KG1 (cell line): ENCODE measurements around the gene PAK1.
"Not testable (repeated sequence)": the region's sequence is repeated elsewhere in the genome, so short reads cannot be mapped to it uniquely, and the experiment has no call there.

Source experiments
- DNase-seq: peaks from one replicate; lab custom pipeline; 2025; lab: John Stamatoyannopoulos, UW

The PAK1 gene

GRCh38 chr11:77302752-77303151 is 171.1 kb downstream of the PAK1 start:
- DNase-seq, result no peak

GRCh38 chr11:77301510-77301909 is 172.4 kb downstream of the PAK1 start, which contains the start of gene GDPD4:
Gene GDPD4 (minus strand): TSS chr11:77301686. CDS start chr11:77285137, 16,549 bp downstream.
- no peak for DNase-seq

DNA sequence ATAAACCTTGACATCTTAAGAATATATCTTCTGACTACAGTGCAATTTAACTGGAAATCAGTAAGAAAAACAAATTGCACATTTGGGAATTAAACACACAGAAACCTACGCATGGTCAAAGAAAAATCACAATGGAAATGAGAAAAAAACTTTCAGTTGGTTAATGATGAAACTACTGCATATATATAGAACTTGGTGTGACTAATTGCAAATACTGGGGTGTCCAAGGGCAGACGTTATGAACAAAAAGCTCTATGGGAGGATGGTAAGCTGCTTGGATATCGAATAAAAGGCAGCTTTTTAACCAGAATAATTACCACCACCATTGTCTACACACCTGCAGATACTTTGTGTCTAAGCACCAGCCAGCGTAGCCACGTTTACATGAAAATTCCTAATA is 173.2 kb downstream of the PAK1 start:
- DNase-seq, result no peak

- DNase-seq, result not testable (repeated sequence)
Observed at GRCh38 chr11:77300028-77300427, 173.9 kb downstream of the PAK1 start.

DNA sequence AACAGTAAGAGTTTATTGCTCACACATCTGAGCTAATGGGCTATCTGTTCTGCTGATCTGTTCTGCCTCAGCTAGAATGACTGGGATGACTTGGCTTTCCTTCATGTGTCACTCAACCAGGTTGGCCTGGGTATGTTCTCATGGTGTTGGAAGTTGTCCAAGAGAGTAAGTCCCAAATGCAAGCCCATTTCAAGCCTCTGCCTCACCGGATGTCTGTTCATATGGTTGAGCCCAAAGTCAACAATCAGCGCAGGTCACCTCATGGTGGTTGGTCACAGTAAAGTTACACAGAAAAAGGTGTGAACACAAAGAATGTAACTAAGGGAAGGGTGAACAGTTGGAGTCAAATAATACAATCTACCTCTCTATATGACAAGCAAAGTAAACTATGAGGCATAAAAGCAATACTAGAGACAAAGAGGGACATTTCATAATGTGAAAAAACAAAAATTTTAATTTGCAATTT is 174.3 kb downstream of the PAK1 start:
- DNase-seq, result no peak

GRCh38 chr11:77294040-77294439 is 179.9 kb downstream of the PAK1 start:
- DNase-seq, result no peak

DNA sequence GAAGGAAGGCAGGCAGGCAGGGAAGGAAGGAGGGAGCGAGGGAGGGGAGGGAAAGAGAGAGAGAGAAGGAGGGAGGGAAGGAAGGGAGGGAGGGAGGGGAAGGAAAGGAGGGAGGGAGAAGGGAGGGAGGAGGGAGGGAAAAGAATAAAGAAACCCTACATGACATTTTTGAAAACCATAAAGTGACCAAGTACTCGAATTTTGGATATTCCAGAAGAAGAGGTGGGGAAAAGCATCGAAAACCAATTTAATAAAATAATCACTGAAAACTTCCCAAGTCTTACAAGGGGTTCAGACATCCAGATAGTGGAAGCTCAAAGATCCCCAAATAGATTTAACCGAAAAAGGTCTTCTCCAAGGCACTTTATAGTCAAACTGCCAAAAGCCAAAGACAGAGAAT is 184.2 kb downstream of the PAK1 start:
- DNase-seq, result no peak

- DNase-seq, result no peak
Observed at GRCh38 chr11:77287615-77288273, 186.2 kb downstream of the PAK1 start.

DNA sequence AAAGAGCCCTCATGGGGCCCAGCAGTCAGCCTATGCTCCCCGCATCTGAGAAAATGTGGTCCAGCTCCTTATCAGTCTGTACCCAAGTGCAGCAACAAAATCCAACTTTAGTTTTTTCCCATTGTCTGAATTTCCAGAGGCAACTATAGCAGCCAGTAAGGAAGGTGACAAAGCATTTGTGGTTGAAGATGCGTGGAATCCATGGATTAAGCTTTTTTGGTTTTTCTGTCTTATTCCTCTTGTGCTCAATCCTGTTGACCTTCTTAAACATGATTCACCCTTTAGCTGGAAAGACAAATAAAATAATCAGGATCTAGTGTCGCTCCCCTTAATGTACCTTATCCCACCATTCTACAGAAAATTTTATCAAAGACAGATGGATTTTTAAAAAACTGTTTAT is 186.8 kb downstream of the PAK1 start:
- no peak for DNase-seq

DNA sequence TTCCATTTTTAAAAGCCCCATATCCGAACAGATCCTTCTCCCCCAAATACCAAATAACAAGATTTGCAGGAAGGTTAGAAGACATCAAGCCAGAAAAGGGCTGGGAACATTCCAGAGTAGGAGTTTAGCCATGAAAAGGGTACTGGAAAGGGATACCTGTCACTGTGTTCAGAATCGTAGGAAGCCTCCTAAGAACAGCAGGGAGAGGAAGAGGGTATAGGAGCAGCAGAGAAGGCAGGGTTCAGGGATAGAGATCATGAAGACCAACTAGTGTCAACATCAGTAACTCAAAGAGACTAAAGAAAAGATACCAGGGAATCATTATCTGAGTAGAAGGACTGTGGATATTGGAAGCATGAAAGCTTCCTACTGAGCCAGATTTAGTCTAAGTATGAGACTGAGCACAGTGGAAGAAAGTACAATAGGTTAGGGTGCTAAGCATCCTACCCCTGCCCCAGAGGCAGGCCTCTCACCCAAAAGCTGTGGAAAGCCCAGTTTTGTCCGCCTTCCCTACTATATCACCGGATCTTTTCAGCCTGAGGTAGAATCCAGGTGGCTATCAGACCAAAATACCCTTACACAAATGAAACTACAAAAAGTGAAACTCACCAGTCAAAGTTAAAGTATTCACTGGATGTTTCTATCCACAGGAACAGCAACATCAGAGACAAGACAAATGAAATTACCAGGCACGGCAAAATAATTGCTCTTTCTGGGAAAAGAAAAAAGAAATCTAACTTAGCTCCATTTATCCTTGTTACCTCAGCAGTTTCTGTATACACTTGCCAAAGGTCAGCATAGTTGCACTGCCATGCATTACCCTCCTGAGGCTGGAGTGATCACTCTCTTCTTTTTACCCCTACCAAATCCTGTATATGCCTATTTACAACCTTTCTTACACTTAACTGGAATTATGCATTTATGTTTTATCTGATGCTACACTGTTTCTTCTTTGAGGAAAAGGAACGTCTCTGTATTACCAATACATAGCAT is 189.1 kb downstream of the PAK1 start:
- no peak for DNase-seq

GRCh38 chr11:77283101-77283500 is 190.8 kb downstream of the PAK1 start:
- DNase-seq, result no peak

DNA sequence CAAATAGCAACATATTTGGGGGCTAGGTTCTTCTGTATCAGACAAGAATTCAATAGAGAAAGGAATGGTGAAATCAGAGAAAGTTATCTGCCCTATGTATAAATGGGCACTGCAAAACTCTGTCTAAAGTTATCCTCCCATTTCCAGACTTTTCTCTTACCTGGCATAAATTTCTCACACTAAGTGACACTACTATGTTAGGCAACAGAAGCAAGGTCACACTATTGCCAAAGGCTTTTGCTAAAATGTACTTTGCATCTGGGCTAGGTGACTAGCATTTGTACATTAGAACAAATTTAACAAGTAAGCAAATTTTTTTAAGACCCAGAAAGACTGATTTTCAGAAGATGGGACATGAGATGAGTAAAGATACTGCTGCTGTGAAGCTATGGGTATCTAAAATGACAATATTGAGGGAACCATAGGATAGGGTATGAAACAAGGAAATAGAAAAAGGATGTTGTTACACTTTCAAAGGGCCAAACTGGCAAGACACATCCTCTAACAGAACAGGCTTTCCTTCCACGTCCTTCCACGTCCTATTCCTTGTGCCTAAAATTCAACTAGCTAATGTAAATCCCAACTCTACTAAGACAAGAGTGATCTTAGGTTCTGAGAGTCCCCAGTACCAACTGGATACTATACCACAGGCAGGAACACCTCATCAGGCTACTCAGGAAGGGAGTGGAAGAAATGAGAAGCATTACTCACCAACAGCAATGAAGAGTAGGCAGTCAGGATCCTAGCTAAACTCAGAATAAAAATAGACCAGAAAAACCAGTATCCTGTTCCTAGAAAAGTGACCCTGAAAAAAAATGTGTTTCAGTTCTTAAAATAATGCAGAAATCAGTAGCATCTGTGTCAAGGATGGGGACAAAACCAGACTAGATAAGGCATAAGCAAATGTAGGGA is 195.0 kb downstream of the PAK1 start:
- no peak for DNase-seq

DNA sequence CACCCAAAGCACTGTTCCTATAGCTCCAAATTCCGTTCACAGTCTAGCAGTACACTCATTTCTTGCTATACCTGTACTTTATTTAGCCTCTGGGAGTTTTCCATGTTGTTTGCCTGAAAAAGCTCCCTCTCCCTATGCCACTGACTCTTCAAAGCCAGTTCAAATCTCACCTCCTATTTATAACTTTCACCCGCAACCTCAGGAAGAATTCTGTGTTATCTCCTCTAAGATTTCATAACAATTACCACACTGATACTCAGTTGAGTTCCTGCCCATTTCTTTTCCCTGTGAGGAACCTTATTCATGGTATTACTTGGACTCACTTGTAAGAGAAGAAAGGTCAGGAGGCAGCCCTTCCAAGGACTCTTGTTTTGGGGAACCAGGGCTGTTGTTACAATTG is 197.6 kb downstream of the PAK1 start:
- DNase-seq, result no peak
